ENCODE results near the gene TCOF1.

GRCh38 chr5:150320044-150320613 lies 37.4 kb upstream of the TCOF1 start:
- no peak for TF ChIP-seq POLR2A (IDR thresholded peaks at IDR 0.05; ENCODE audit: low read depth, low read length)
- TF ChIP-seq JUN (IDR thresholded peaks at IDR 0.05; ENCODE audit: borderline replicate concordance, insufficient read depth, insufficient read length, low read depth) = no peak
- TF ChIP-seq CTCF (IDR thresholded peaks at IDR 0.05; ENCODE audit: extremely low read depth in 1 of 2, insufficient read depth in 1 of 2, low read depth in 1 of 2, low read length in 2 of 2) = no peak
- no peak for TF ChIP-seq MYC (IDR thresholded peaks at IDR 0.05; ENCODE audit: low read depth, low read length)
- TF ChIP-seq FOS (IDR thresholded peaks at IDR 0.05; ENCODE audit: borderline replicate concordance, insufficient read depth, low read length) = no peak
- no peak for TF ChIP-seq POLR2AphosphoS5 (IDR thresholded peaks at IDR 0.05; ENCODE audit: insufficient read depth, low read depth, low read length)
- no peak for TF ChIP-seq EZH2 (IDR thresholded peaks at IDR 0.05; ENCODE audit: borderline replicate concordance, low read depth, low read length, severe bottlenecking)
- TF ChIP-seq MAX (IDR thresholded peaks at IDR 0.05; ENCODE audit: insufficient read depth, insufficient read length) = no peak

Data from endothelial cell of umbilical vein (primary cell).